Mesenchymal stem cell (in vitro differentiated cells and primary cell): ENCODE results near the gene IFT57.

Experiments used
- DNase-seq: peaks from one replicate; pipeline ENCODE4 v3.0.0-alpha.2; 2013
- H2AFZ ChIP-seq: one replicate; pipeline ENCODE4 v1.6.1; 2013; ENCODE audit warnings: low read depth, mild to moderate bottlenecking, control low read depth, inconsistent platforms, low read length, moderate library complexity
- H2AK5ac ChIP-seq: 2 replicates; pipeline ENCODE4 v1.6.1; 2013; ENCODE audit warnings: low read length, moderate library complexity, mild to moderate bottlenecking, inconsistent platforms; ENCODE audit not compliant: severe bottlenecking
- H2BK120ac ChIP-seq: one replicate; pipeline ENCODE4 v1.6.1; 2013; ENCODE audit warnings: low read depth, mild to moderate bottlenecking, inconsistent platforms, low read length, moderate library complexity
- H2BK12ac ChIP-seq, 2 experiments: one replicate each; pipeline ENCODE4 v1.6.1; 2013; ENCODE audit warnings: inconsistent platforms in 2 of 2, low read length in 2 of 2, mild to moderate bottlenecking in 2 of 2, moderate library complexity in 2 of 2, control low read depth in 1 of 2
- H2BK15ac ChIP-seq: one replicate; pipeline ENCODE4 v1.6.1; 2013; ENCODE audit warnings: mild to moderate bottlenecking, low read depth, inconsistent platforms; ENCODE audit not compliant: poor library complexity, severe bottlenecking
- H2BK5ac ChIP-seq: 2 replicates; pipeline ENCODE4 v1.6.1; 2013; ENCODE audit warnings: low read depth, mild to moderate bottlenecking, low read length, control low read depth, inconsistent platforms; ENCODE audit not compliant: poor library complexity, severe bottlenecking
- H3K14ac ChIP-seq, 2 experiments: one replicate each; pipeline ENCODE4 v1.6.1; 2013; ENCODE audit warnings: inconsistent platforms in 2 of 2, low read length in 2 of 2, control low read depth in 1 of 2, mild to moderate bottlenecking in 1 of 2, moderate library complexity in 1 of 2
- H3K18ac ChIP-seq, 2 experiments: one replicate each; pipeline ENCODE4 v1.6.1; 2013; ENCODE audit warnings: inconsistent platforms in 2 of 2, low read length in 2 of 2, control low read depth in 1 of 2, low read depth in 1 of 2, mild to moderate bottlenecking in 1 of 2
- H3K23ac ChIP-seq, 2 experiments: one replicate each; pipeline ENCODE4 v1.6.1; 2013; ENCODE audit warnings: inconsistent platforms in 2 of 2, low read length in 2 of 2, mild to moderate bottlenecking in 2 of 2, moderate library complexity in 2 of 2, control low read depth in 1 of 2
- H3K27ac ChIP-seq: 2 replicates; pipeline ENCODE4 v1.5.1; 2013; ENCODE audit warnings: mild to moderate bottlenecking, moderate library complexity, low read length, control low read depth, inconsistent platforms; ENCODE audit not compliant: poor library complexity, severe bottlenecking
- H3K27me3 ChIP-seq, 2 experiments: 2 replicates each; pipeline versions ENCODE4 v1.6.1 to v1.7.0; 2013; ENCODE audit warnings: low read length in 2 of 2, mild to moderate bottlenecking in 2 of 2, moderate library complexity in 2 of 2, control low read depth in 1 of 2, inconsistent platforms in 1 of 2; ENCODE audit not compliant: control insufficient read depth in 1 of 2, insufficient read depth in 1 of 2
- H3K36me3 ChIP-seq, 2 experiments: 2 replicates each; pipeline versions ENCODE4 v1.6.1 to v1.7.0; 2013; ENCODE audit warnings: low read length in 2 of 2, control low read depth in 1 of 2, inconsistent platforms in 1 of 2, low read depth in 1 of 2, mild to moderate bottlenecking in 1 of 2; ENCODE audit not compliant: insufficient read depth in 2 of 2, control insufficient read depth in 1 of 2
- H3K4ac ChIP-seq, 2 experiments: one replicate each; pipeline ENCODE4 v1.6.1; 2013; ENCODE audit warnings: inconsistent platforms in 2 of 2, low read length in 2 of 2, mild to moderate bottlenecking in 2 of 2, moderate library complexity in 2 of 2, control low read depth in 1 of 2, low read depth in 1 of 2
- H3K4me1 ChIP-seq: 2 replicates; pipeline ENCODE4 v1.6.1; 2013; ENCODE audit warnings: low read depth, low read length, control low read depth; ENCODE audit not compliant: control insufficient read depth, insufficient read depth
- H3K4me2 ChIP-seq: 2 replicates; pipeline ENCODE4 v1.6.1; 2013; ENCODE audit warnings: low read length, mild to moderate bottlenecking, inconsistent platforms; ENCODE audit not compliant: poor library complexity, severe bottlenecking
- H3K4me3 ChIP-seq, 2 experiments: 2 replicates each; pipeline versions ENCODE4 v1.5.1 to v1.7.0; 2013; ENCODE audit warnings: low read length in 2 of 2, mild to moderate bottlenecking in 2 of 2, control low read depth in 1 of 2, low read depth in 1 of 2; ENCODE audit not compliant: insufficient read depth in 1 of 2
- H3K79me1 ChIP-seq: replicated peaks from 2 replicates; pipeline ENCODE4 v1.6.1; 2013; ENCODE audit warnings: mild to moderate bottlenecking, control low read depth, low read length, inconsistent platforms; ENCODE audit not compliant: poor library complexity, severe bottlenecking
- H3K9ac ChIP-seq: 2 replicates; pipeline ENCODE4 v1.7.0; 2013; ENCODE audit warnings: mild to moderate bottlenecking, low read length, moderate library complexity
- H3K9me3 ChIP-seq: 2 replicates; pipeline ENCODE4 v1.7.0; 2013; ENCODE audit warnings: mild to moderate bottlenecking, low read length; ENCODE audit not compliant: control insufficient read depth
- H4K8ac ChIP-seq: one replicate; pipeline ENCODE4 v1.6.1; 2013; ENCODE audit warnings: inconsistent platforms, mild to moderate bottlenecking, low read length, moderate library complexity
- H4K91ac ChIP-seq: one replicate; pipeline ENCODE4 v1.6.1; 2013; ENCODE audit warnings: mild to moderate bottlenecking, low read length, inconsistent platforms
- WGBS: methylation state at CpG from one replicate; pipeline ENCODE4 v1.1.7; 2013; ENCODE audit warnings: mixed read lengths; 5-methylcytosine and 5-hydroxymethylcytosine counted together

Gene IFT57

GRCh38 chr3:108202080-108202479, 20.1 kb downstream of the IFT57 start:
- Histone ChIP-seq H2BK5ac (no peak overlapping the region), H3K9me3 (no peaks in the 10 kb centered on the region), H4K8ac (peak overlapping the region; percentile 71), H2AK5ac (no peak overlapping the region), H2AFZ (no peak overlapping the region), H3K4ac (no peak overlapping the region), H3K14ac (no peak overlapping the region), H3K36me3 (peaks cover 2 to 32% of the 10 kb centered on the region in 2 experiments), H3K4me2 (no peak overlapping the region), H3K4me1 (peaks cover 2% of the 10 kb centered on the region), H2BK12ac (no peak overlapping the region), H3K4me3 (no peak overlapping the region), H2BK120ac (no peak overlapping the region), H3K9ac (no peak overlapping the region), H3K27me3 (no peaks in the 10 kb centered on the region), H2BK15ac (no peak overlapping the region), H4K91ac (no peak overlapping the region), H3K18ac (no peak overlapping the region), H3K23ac (no peak overlapping the region), H3K79me1 (peaks cover 2% of the 10 kb centered on the region), H3K27ac (no peak overlapping the region)
- no peak for DNase-seq
- 98% methylated on average over 4 of the region's 4 CpGs for WGBS

- Histone ChIP-seq H3K4me1 (peaks cover 2% of the 10 kb centered on the region), H4K8ac (no peak overlapping the region), H3K14ac (no peak overlapping the region), H2AFZ (no peak overlapping the region), H3K79me1 (peaks cover 3% of the 10 kb centered on the region), H4K91ac (no peak overlapping the region), H3K27me3 (no peaks in the 10 kb centered on the region), H3K23ac (no peak overlapping the region), H3K27ac (no peak overlapping the region), H3K18ac (no peak overlapping the region), H3K36me3 (peaks cover 2 to 27% of the 10 kb centered on the region in 2 experiments), H3K4me3 (no peak overlapping the region), H3K4ac (no peak overlapping the region), H3K9me3 (no peaks in the 10 kb centered on the region), H2BK5ac (no peak overlapping the region), H3K4me2 (no peak overlapping the region), H3K9ac (no peak overlapping the region), H2BK12ac (no peak overlapping the region), H2BK120ac (no peak overlapping the region), H2AK5ac (no peak overlapping the region), H2BK15ac (no peak overlapping the region)
- no peak for DNase-seq
These were observed 21.0 kb downstream of the IFT57 start for GRCh38 chr3:108201258-108201657.

- no peak overlapping the region for H4K91ac ChIP-seq
- peaks cover 2 to 25% of the 10 kb centered on the region in 2 experiments for H3K36me3 ChIP-seq
- H3K23ac ChIP-seq, result no peak overlapping the region
- no peak for DNase-seq
- H3K27me3 ChIP-seq, result no peaks in the 10 kb centered on the region
- H2BK120ac ChIP-seq, result no peak overlapping the region
- H3K79me1 ChIP-seq, result peaks cover 4% of the 10 kb centered on the region
- no peak overlapping the region for H4K8ac ChIP-seq
- H3K9ac ChIP-seq, result no peak overlapping the region
- H2AFZ ChIP-seq, result no peak overlapping the region
- no CpG with 5 or more reads among the region's 1 CpG for WGBS
- H2BK5ac ChIP-seq, result no peak overlapping the region
- no peak overlapping the region for H3K4me2 ChIP-seq
- H2BK15ac ChIP-seq, result no peak overlapping the region
- H3K14ac ChIP-seq, result no peak overlapping the region
- H2AK5ac ChIP-seq, result no peak overlapping the region
- no peak overlapping the region for H3K4me3 ChIP-seq
- no peak overlapping the region for H3K4ac ChIP-seq
- no peak overlapping the region for H2BK12ac ChIP-seq
- H3K27ac ChIP-seq, result no peak overlapping the region
- peaks cover under 1% of the 10 kb centered on the region for H3K9me3 ChIP-seq
- H3K18ac ChIP-seq, result no peak overlapping the region
- H3K4me1 ChIP-seq, result peaks cover 2% of the 10 kb centered on the region
These were observed 21.6 kb downstream of the IFT57 start for GRCh38 chr3:108200578-108200977.

GRCh38 chr3:108200024-108200423, 22.2 kb downstream of the IFT57 start:
- no peak overlapping the region for H3K18ac ChIP-seq
- no peak overlapping the region for H4K8ac ChIP-seq
- no peak overlapping the region for H2BK12ac ChIP-seq
- no peaks in the 10 kb centered on the region for H3K27me3 ChIP-seq
- H3K23ac ChIP-seq, result no peak overlapping the region
- H3K14ac ChIP-seq, result no peak overlapping the region
- no peak overlapping the region for H2BK120ac ChIP-seq
- H2AFZ ChIP-seq, result no peak overlapping the region
- H2BK15ac ChIP-seq, result no peak overlapping the region
- H2BK5ac ChIP-seq, result no peak overlapping the region
- DNase-seq, result no peak
- 100% methylated on average over 2 of the region's 2 CpGs for WGBS
- H3K4me3 ChIP-seq, result no peak overlapping the region
- no peak overlapping the region for H3K9ac ChIP-seq
- H3K4me2 ChIP-seq, result no peak overlapping the region
- H3K4ac ChIP-seq, result no peak overlapping the region
- peaks cover 4% of the 10 kb centered on the region for H3K79me1 ChIP-seq
- H4K91ac ChIP-seq, result no peak overlapping the region
- peaks cover 6% of the 10 kb centered on the region for H3K9me3 ChIP-seq
- H3K4me1 ChIP-seq, result peaks cover 2% of the 10 kb centered on the region
- no peak overlapping the region for H2AK5ac ChIP-seq
- H3K27ac ChIP-seq, result no peak overlapping the region
- H3K36me3 ChIP-seq, result peaks cover 2 to 21% of the 10 kb centered on the region in 2 experiments
